Central memory CD8-positive, alpha-beta T cell (primary cell): Measurements from ENCODE around the gene CCSAP.

Experiments
- ATAC-seq: fragments of 150-1000 bp; cut with Tn5 transposase; replicated peaks from 2 replicates; pipeline ENCODE4 v1.10.0; 2022; ENCODE audit warnings: mild to moderate bottlenecking, moderate FRiP score, moderate number of reproducible peaks; ENCODE audit not compliant: poor library complexity, severe bottlenecking; ENCODE audit errors: extremely low read depth
- DNase-seq, 2 donors: peaks; one replicate each; pipeline ENCODE4 v3.0.0; 2021; ENCODE audit warnings: low spot score in 2 of 2
- H3K27ac Mint-ChIP-seq: one replicate; pipeline ENCODE4 v1.8.0; 2022; ENCODE audit warnings: low read depth, mild to moderate bottlenecking, moderate library complexity, mixed read lengths
- H3K27me3 Mint-ChIP-seq: one replicate; pipeline ENCODE4 v1.8.0; 2022; ENCODE audit warnings: mixed read lengths
- H3K36me3 Mint-ChIP-seq: one replicate; pipeline ENCODE4 v1.8.0; 2022; ENCODE audit warnings: mild to moderate bottlenecking, moderate library complexity, mixed read lengths; ENCODE audit not compliant: insufficient read depth
- H3K4me1 Mint-ChIP-seq: one replicate; pipeline ENCODE4 v1.8.0; 2022; ENCODE audit warnings: mixed read lengths
- H3K4me3 Mint-ChIP-seq: one replicate; pipeline ENCODE4 v1.8.0; 2022; ENCODE audit warnings: mild to moderate bottlenecking, moderate library complexity, mixed read lengths
- H3K9me3 Mint-ChIP-seq: one replicate; pipeline ENCODE4 v1.8.0; 2022; ENCODE audit warnings: mixed read lengths

Gene CCSAP

GRCh38 chr1:229355661-229356060, 12.8 kb upstream of the CCSAP start:
- no peak overlapping the region for H3K27ac Mint-ChIP-seq
- no peak overlapping the region for H3K4me3 Mint-ChIP-seq
- no peak for ATAC-seq
- H3K9me3 Mint-ChIP-seq, result no peaks in the 10 kb centered on the region
- DNase-seq, result no peak
- H3K27me3 Mint-ChIP-seq, result peaks cover 98% of the 10 kb centered on the region
- H3K4me1 Mint-ChIP-seq, result no peaks in the 10 kb centered on the region
- H3K36me3 Mint-ChIP-seq, result peaks cover 1% of the 10 kb centered on the region

GRCh38 chr1:229354226-229354625, 11.4 kb upstream of the CCSAP start:
- no peak for DNase-seq
- ATAC-seq, result no peak
- Mint-ChIP-seq H3K4me1 (no peaks in the 10 kb centered on the region), H3K4me3 (no peak overlapping the region), H3K36me3 (peaks cover 1% of the 10 kb centered on the region), H3K27ac (no peak overlapping the region), H3K27me3 (peaks cover 92% of the 10 kb centered on the region), H3K9me3 (no peaks in the 10 kb centered on the region)

GRCh38 chr1:229352975-229353374, 10.1 kb upstream of the CCSAP start:
- Mint-ChIP-seq H3K9me3 (no peaks in the 10 kb centered on the region), H3K27me3 (peaks cover 84% of the 10 kb centered on the region), H3K4me3 (no peak overlapping the region), H3K4me1 (no peaks in the 10 kb centered on the region), H3K36me3 (peaks cover 1% of the 10 kb centered on the region), H3K27ac (no peak overlapping the region)
- DNase-seq (no peak), ATAC-seq (no peak)

GRCh38 chr1:229349463-229350385, 6.9 kb upstream of the CCSAP start:
- DNase-seq, result no peak
- H3K4me3 Mint-ChIP-seq, result no peak overlapping the region
- peaks cover 69% of the 10 kb centered on the region for H3K27me3 Mint-ChIP-seq
- H3K27ac Mint-ChIP-seq, result no peak overlapping the region
- ATAC-seq, result no peak
- no peaks in the 10 kb centered on the region for H3K9me3 Mint-ChIP-seq
- H3K36me3 Mint-ChIP-seq, result no peaks in the 10 kb centered on the region
- no peaks in the 10 kb centered on the region for H3K4me1 Mint-ChIP-seq

- H3K4me3 Mint-ChIP-seq, result no peak overlapping the region
- peaks cover 47% of the 10 kb centered on the region for H3K27me3 Mint-ChIP-seq
- H3K4me1 Mint-ChIP-seq, result peaks cover 7% of the 10 kb centered on the region
- peaks cover 6% of the 10 kb centered on the region for H3K36me3 Mint-ChIP-seq
- no peak overlapping the region for H3K27ac Mint-ChIP-seq
- no peaks in the 10 kb centered on the region for H3K9me3 Mint-ChIP-seq
- no peak for ATAC-seq
- DNase-seq, result no peak
Observed at GRCh38 chr1:229347528-229347927, 4.7 kb upstream of the CCSAP start.

GRCh38 chr1:229344937-229345684, 2.3 kb upstream of the CCSAP start:
- H3K27me3 Mint-ChIP-seq, result peaks cover 31% of the 10 kb centered on the region
- H3K9me3 Mint-ChIP-seq, result no peaks in the 10 kb centered on the region
- ATAC-seq (no peak), DNase-seq (no peak)
- no peak overlapping the region for H3K27ac Mint-ChIP-seq
- H3K36me3 Mint-ChIP-seq, result peaks cover 10% of the 10 kb centered on the region
- H3K4me1 Mint-ChIP-seq, result peaks cover 14% of the 10 kb centered on the region
- no peak overlapping the region for H3K4me3 Mint-ChIP-seq

- peaks cover 10% of the 10 kb centered on the region for H3K36me3 Mint-ChIP-seq
- DNase-seq (no peak), ATAC-seq (no peak)
- H3K27ac Mint-ChIP-seq, result no peak overlapping the region
- peak overlapping the region; percentile 83 for H3K4me3 Mint-ChIP-seq
- H3K27me3 Mint-ChIP-seq, result peaks cover 22% of the 10 kb centered on the region
- H3K4me1 Mint-ChIP-seq, result peaks cover 21% of the 10 kb centered on the region
- no peaks in the 10 kb centered on the region for H3K9me3 Mint-ChIP-seq
Observed at GRCh38 chr1:229344139-229344538, 1.3 kb upstream of the CCSAP start.

- Mint-ChIP-seq H3K36me3 (peaks cover 10% of the 10 kb centered on the region), H3K27me3 (peaks cover 8% of the 10 kb centered on the region), H3K9me3 (no peaks in the 10 kb centered on the region), H3K4me3 (peak overlapping the region; percentile 83), H3K27ac (peak overlapping the region; percentile 56), H3K4me1 (peaks cover 39% of the 10 kb centered on the region)
- peak; percentile 75 for ATAC-seq
- peak; percentile 70 to 71 for DNase-seq
Observed at GRCh38 chr1:229341774-229342655, 832 bp downstream of the CCSAP start.

- ATAC-seq, result no peak
Observed at GRCh38 chr1:229340496-229340895, 2.4 kb downstream of the CCSAP start.

GRCh38 chr1:229339520-229339919, 3.3 kb downstream of the CCSAP start:
- Mint-ChIP-seq H3K27ac (no peak overlapping the region), H3K9me3 (no peaks in the 10 kb centered on the region), H3K4me3 (peak overlapping the region; percentile 7), H3K4me1 (peaks cover 39% of the 10 kb centered on the region), H3K27me3 (no peaks in the 10 kb centered on the region), H3K36me3 (peaks cover 12% of the 10 kb centered on the region)
- ATAC-seq (no peak), DNase-seq (no peak)

More at GRCh38 chr1:229340496-229340895, 2.4 kb downstream of the CCSAP start:
- Mint-ChIP-seq H3K36me3 (peaks cover 10% of the 10 kb centered on the region), H3K9me3 (no peaks in the 10 kb centered on the region), H3K4me1 (peaks cover 39% of the 10 kb centered on the region), H3K27me3 (no peaks in the 10 kb centered on the region), H3K4me3 (peak overlapping the region; percentile 83), H3K27ac (no peak overlapping the region)
- DNase-seq, result no peak

- Mint-ChIP-seq H3K27me3 (no peaks in the 10 kb centered on the region), H3K27ac (no peak overlapping the region), H3K4me1 (peaks cover 39% of the 10 kb centered on the region), H3K4me3 (peak overlapping the region; percentile 7), H3K36me3 (peaks cover 12% of the 10 kb centered on the region), H3K9me3 (no peaks in the 10 kb centered on the region)
- no peak for ATAC-seq
- DNase-seq, result no peak
Observed at GRCh38 chr1:229339086-229339485, 3.8 kb downstream of the CCSAP start.

GRCh38 chr1:229336345-229336744, 6.5 kb downstream of the CCSAP start:
- Mint-ChIP-seq H3K9me3 (no peaks in the 10 kb centered on the region), H3K4me1 (peaks cover 28% of the 10 kb centered on the region), H3K27ac (no peak overlapping the region), H3K4me3 (no peak overlapping the region), H3K27me3 (no peaks in the 10 kb centered on the region), H3K36me3 (peaks cover 3% of the 10 kb centered on the region)
- ATAC-seq, result no peak
- DNase-seq, result no peak
